H9 (cell line): ENCODE results near the gene HESX1. TPM values are rescaled to one million over a fixed set of nuclear protein-coding genes. Genes with fewer than 3 reads are reported as not detected.

Experiments
- DNase-seq: peaks from one replicate; pipeline ENCODE4 v3.0.0-alpha.2; 2017
- H2AFZ ChIP-seq: one replicate; pipeline ENCODE4 v1.6.1; 2013; ENCODE audit warnings: mild to moderate bottlenecking, low read length, control low read depth, moderate library complexity
- H2AK5ac ChIP-seq: 2 replicates; pipeline ENCODE4 v1.6.1; 2013; ENCODE audit warnings: low read length, control low read depth, mixed read lengths; ENCODE audit not compliant: insufficient read length
- H2BK120ac ChIP-seq: one replicate; pipeline ENCODE4 v1.6.1; 2013; ENCODE audit warnings: low read depth, mild to moderate bottlenecking, low read length, control low read depth, inconsistent platforms; ENCODE audit not compliant: poor library complexity, severe bottlenecking
- H2BK12ac ChIP-seq: 2 replicates; pipeline ENCODE4 v1.6.1; 2013; ENCODE audit warnings: low read length, control low read depth, mixed read lengths, low read depth; ENCODE audit not compliant: insufficient read length
- H2BK15ac ChIP-seq: 2 replicates; pipeline ENCODE4 v1.6.1; 2013; ENCODE audit warnings: low read depth, low read length, control low read depth
- H2BK20ac ChIP-seq: one replicate; pipeline ENCODE4 v1.6.1; 2013; ENCODE audit warnings: low read depth, mild to moderate bottlenecking, low read length, control low read depth, inconsistent platforms; ENCODE audit not compliant: poor library complexity, severe bottlenecking
- H2BK5ac ChIP-seq: 2 replicates; pipeline ENCODE4 v1.6.1; 2013; ENCODE audit warnings: low read length, control low read depth, mixed read lengths; ENCODE audit not compliant: insufficient read length
- H3K14ac ChIP-seq: 2 replicates; pipeline ENCODE4 v1.6.1; 2013; ENCODE audit warnings: low read length, control low read depth; ENCODE audit not compliant: insufficient read depth
- H3K18ac ChIP-seq: 2 replicates; pipeline ENCODE4 v1.6.1; 2013; ENCODE audit warnings: low read depth, mild to moderate bottlenecking, mixed read lengths, low read length, control low read depth; ENCODE audit not compliant: insufficient read length
- H3K23ac ChIP-seq: 2 replicates; pipeline ENCODE4 v1.6.1; 2013; ENCODE audit warnings: low read length, control low read depth, mixed read lengths, low read depth; ENCODE audit not compliant: insufficient read length
- H3K23me2 ChIP-seq: 2 replicates; pipeline ENCODE4 v1.6.1; 2013; ENCODE audit warnings: low read depth, mild to moderate bottlenecking, mixed read lengths, low read length, control low read depth; ENCODE audit not compliant: insufficient read length, poor library complexity, severe bottlenecking
- H3K27ac ChIP-seq: 2 replicates; pipeline ENCODE4 v1.5.1; 2013; ENCODE audit warnings: low read length, control low read depth, mixed read lengths, low read depth; ENCODE audit not compliant: insufficient read length
- H3K27me3 ChIP-seq: 2 replicates; pipeline ENCODE4 v1.6.1; 2013; ENCODE audit warnings: low read length, control low read depth, inconsistent platforms; ENCODE audit not compliant: insufficient read depth
- H3K4ac ChIP-seq: 2 replicates; pipeline ENCODE4 v1.6.1; 2013; ENCODE audit warnings: low read depth, mild to moderate bottlenecking, control low read depth, inconsistent platforms, low read length, moderate library complexity
- H3K4me1 ChIP-seq: 2 replicates; pipeline ENCODE4 v1.6.1; 2013; ENCODE audit warnings: low read length, control low read depth, inconsistent platforms; ENCODE audit not compliant: insufficient read depth
- H3K4me2 ChIP-seq: 2 replicates; pipeline ENCODE4 v1.6.1; 2013; ENCODE audit warnings: low read length, control low read depth, mixed read lengths; ENCODE audit not compliant: insufficient read length, insufficient read depth
- H3K56ac ChIP-seq: 2 replicates; pipeline ENCODE4 v1.6.1; 2013; ENCODE audit warnings: low read depth, mild to moderate bottlenecking, mixed read lengths, low read length, control low read depth; ENCODE audit not compliant: insufficient read length
- H3K79me1 ChIP-seq: 2 replicates; pipeline ENCODE4 v1.6.1; 2013; ENCODE audit warnings: low read depth, mild to moderate bottlenecking, moderate library complexity, low read length, control low read depth, inconsistent platforms; ENCODE audit not compliant: insufficient read depth, poor library complexity, severe bottlenecking
- H3K79me2 ChIP-seq: 2 replicates; pipeline ENCODE4 v1.6.1; 2013; ENCODE audit warnings: low read length, control low read depth, inconsistent platforms; ENCODE audit not compliant: insufficient read depth
- H3K9ac ChIP-seq: 2 replicates; pipeline ENCODE4 v1.6.1; 2013; ENCODE audit warnings: low read length, control low read depth, mixed read lengths; ENCODE audit not compliant: insufficient read length; ENCODE audit errors: extremely low read depth
- H3K9me3 ChIP-seq: one replicate; pipeline ENCODE4 v1.6.1; 2013; ENCODE audit warnings: low read depth, low read length, inconsistent platforms; ENCODE audit not compliant: control insufficient read depth
- H3T11ph ChIP-seq: one replicate; pipeline ENCODE4 v1.6.1; 2013; ENCODE audit warnings: mild to moderate bottlenecking, low read length, control low read depth, inconsistent platforms
- H4K20me1 ChIP-seq: one replicate; pipeline ENCODE4 v1.6.1; 2013; ENCODE audit not compliant: control insufficient read depth, insufficient read length, insufficient read depth
- H4K5ac ChIP-seq: 2 replicates; pipeline ENCODE4 v1.6.1; 2013; ENCODE audit warnings: low read depth, mild to moderate bottlenecking, mixed read lengths, low read length, control low read depth; ENCODE audit not compliant: insufficient read length
- H4K8ac ChIP-seq: replicated peaks from 2 replicates; pipeline ENCODE4 v1.6.1; 2013; ENCODE audit warnings: low read length, control low read depth, mixed read lengths, low read depth; ENCODE audit not compliant: insufficient read length
- H4K91ac ChIP-seq: 2 replicates; pipeline ENCODE4 v1.6.1; 2013; ENCODE audit warnings: low read depth, mild to moderate bottlenecking, moderate library complexity, mixed read lengths, low read length, control low read depth; ENCODE audit not compliant: insufficient read length
- H3K27ac Mint-ChIP-seq, 3 experiments: 2 replicates in 2 of 3; 3 replicates in 1 of 3; pipeline ENCODE4 v1.8.0; 2020 to 2021; ENCODE audit warnings: mixed read lengths in 3 of 3, mild to moderate bottlenecking in 1 of 3, moderate library complexity in 1 of 3
- H3K27me3 Mint-ChIP-seq: 2 replicates; pipeline ENCODE4 v1.8.0; 2021; ENCODE audit warnings: low read depth, mild to moderate bottlenecking, moderate library complexity, mixed read lengths
- H3K36me3 Mint-ChIP-seq, 3 experiments: 2 replicates in 2 of 3; 3 replicates in 1 of 3; pipeline ENCODE4 v1.8.0; 2020 to 2021; ENCODE audit warnings: low read depth in 3 of 3, mixed read lengths in 3 of 3; ENCODE audit not compliant: insufficient read depth in 1 of 3
- H3K4me1 Mint-ChIP-seq, 2 experiments: 2 replicates each; pipeline ENCODE4 v1.8.0; 2020; ENCODE audit warnings: mixed read lengths in 2 of 2
- H3K4me3 Mint-ChIP-seq, 2 experiments: 2 replicates in 1 of 2; 3 replicates in 1 of 2; pipeline ENCODE4 v1.8.0; 2020 to 2021; ENCODE audit warnings: mild to moderate bottlenecking in 2 of 2, mixed read lengths in 2 of 2, moderate library complexity in 1 of 2
- H3K9me3 Mint-ChIP-seq, 2 experiments: 2 replicates in 1 of 2; 3 replicates in 1 of 2; pipeline ENCODE4 v1.8.0; 2020; ENCODE audit warnings: mild to moderate bottlenecking in 2 of 2, mixed read lengths in 2 of 2, moderate library complexity in 1 of 2
- CTCF ChIP-seq: fragments of 200-600 bp; sonication (generic); conservative IDR thresholded peaks from 3 replicates; pipeline ENCODE4 v1.8.0; 2021; ENCODE audit warnings: antibody characterized with exemption, mild to moderate bottlenecking
- WGBS: extraction: QIAGEN DNeasy Blood & Tissue Kit; methylation state at CpG from one replicate; pipeline ENCODE4 v1.1.7; 2013; ENCODE audit warnings: missing lambda C conversion rate, low lambda C conversion rate, mixed read lengths; ENCODE audit not compliant: insufficient read length; ENCODE audit errors: extremely low coverage; 5-methylcytosine and 5-hydroxymethylcytosine counted together
- long read RNA-seq: library from polyadenylated mRNA; unstranded; transcript quantifications from one replicate; pipeline ENCODE4 v2.0.0, GENCODE V29; 2020
- total RNA-seq: library from RNA; stranded (reverse); gene quantifications from 2 replicates; pipeline ENCODE4 v1.2.1, GENCODE V29; 2021

Gene HESX1
- 28.1 and 28.4 TPM in 2 replicates for total RNA-seq
- long read RNA-seq, transcript HESX1-201 (4 exons, 981 nt) = major isoform, 29 of 39 reads
- long read RNA-seq, partial matches to known transcripts = 1 of 39 reads
- long read RNA-seq, other reads (novel, unspliced or antisense) = 9 of 39 reads

GRCh38 chr3:57199895-57200297 lies at the start of gene HESX1:
TSS of gene HESX1 (minus strand) at chr3:57199978. CDS start at chr3:57199918, 60 bp downstream.
- Histone ChIP-seq H3K79me1 (no peaks in the 10 kb centered on the region), H2AFZ (no peak within 1 kb of the TSS), H2AK5ac (no peak within 1 kb of the TSS), H2BK12ac (no peak within 1 kb of the TSS), H3K4me2 (peak within 1 kb of the TSS; percentile 31), H3K56ac (no peak within 1 kb of the TSS), H3K14ac (no peak within 1 kb of the TSS), H3T11ph (no peak within 1 kb of the TSS), H2BK5ac (no peak within 1 kb of the TSS), H3K27ac (no peak within 1 kb of the TSS), H3K79me2 (no peaks in the 10 kb centered on the region), H3K4ac (no peak within 1 kb of the TSS), H4K5ac (no peak within 1 kb of the TSS), H3K23ac (no peak within 1 kb of the TSS), H3K9me3 (no peaks in the 10 kb centered on the region), H4K91ac (no peak within 1 kb of the TSS), H2BK20ac (no peak within 1 kb of the TSS), H2BK120ac (no peak within 1 kb of the TSS), H3K23me2 (no peaks in the 10 kb centered on the region), H2BK15ac (no peak within 1 kb of the TSS), H4K8ac (no peak within 1 kb of the TSS), H3K4me1 (peaks cover 3% of the 10 kb centered on the region; the same call in 1 of the 2 replicates), H4K20me1 (no peaks in the 10 kb centered on the region), H3K18ac (no peak within 1 kb of the TSS), H3K9ac (no peak within 1 kb of the TSS), H3K27me3 (no peaks in the 10 kb centered on the region)
- peak within 1 kb of the TSS; percentile 73 to 95 (median 93); a peak in 6 of 7 replicates for H3K27ac Mint-ChIP-seq
- H3K36me3 Mint-ChIP-seq = no peaks in the 10 kb centered on the region; a peak in 2 of 7 replicates
- H3K9me3 Mint-ChIP-seq = no peaks in the 10 kb centered on the region
- H3K4me3 Mint-ChIP-seq = peak within 1 kb of the TSS; percentile 76 to 78
- DNase-seq = peak; percentile 89
- H3K27me3 Mint-ChIP-seq = no peaks in the 10 kb centered on the region; the same call in 1 of the 2 replicates
- TF ChIP-seq CTCF = no peak
- WGBS = no CpG with 5 or more reads among the region's 4 CpGs
- H3K4me1 Mint-ChIP-seq = peaks cover 32 to 35% of the 10 kb centered on the region in 2 experiments
